Medulla oblongata (tissue), 1 donor: ENCODE results near the gene FAM227B.
"Not testable (repeated sequence)": the region's sequence is repeated elsewhere in the genome, so short reads cannot be mapped to it uniquely, and the experiment has no call there.

ENCODE experiments used
- DNase-seq: peaks from one replicate; pipeline ENCODE4 v3.0.0-alpha.2; 2015; ENCODE audit errors: extremely low spot score

The FAM227B gene, protein sequence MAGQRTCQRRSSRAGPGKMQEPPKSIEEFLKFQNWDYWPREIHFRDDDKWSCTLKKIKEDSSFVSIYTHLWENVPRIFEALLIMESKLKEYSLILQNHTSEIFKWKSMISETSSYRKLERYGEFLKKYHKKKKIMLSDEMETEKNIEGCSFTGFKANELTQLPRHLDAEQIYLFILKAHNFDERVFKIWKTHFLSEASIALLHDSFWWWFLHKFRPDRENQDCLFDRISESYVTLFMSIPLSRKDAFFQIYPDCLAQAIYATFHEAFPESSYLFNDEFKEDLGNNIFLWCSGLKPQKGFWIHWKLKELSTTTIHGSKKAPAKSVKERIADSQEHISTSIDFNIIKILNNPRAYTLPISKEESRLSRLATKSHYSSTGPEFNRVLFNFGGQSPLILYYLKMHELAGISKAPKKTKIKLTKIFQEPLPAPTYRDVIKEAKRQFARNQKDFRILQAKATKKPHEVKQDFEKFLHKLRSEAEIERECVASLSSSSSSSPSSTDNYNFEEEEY

DNA sequence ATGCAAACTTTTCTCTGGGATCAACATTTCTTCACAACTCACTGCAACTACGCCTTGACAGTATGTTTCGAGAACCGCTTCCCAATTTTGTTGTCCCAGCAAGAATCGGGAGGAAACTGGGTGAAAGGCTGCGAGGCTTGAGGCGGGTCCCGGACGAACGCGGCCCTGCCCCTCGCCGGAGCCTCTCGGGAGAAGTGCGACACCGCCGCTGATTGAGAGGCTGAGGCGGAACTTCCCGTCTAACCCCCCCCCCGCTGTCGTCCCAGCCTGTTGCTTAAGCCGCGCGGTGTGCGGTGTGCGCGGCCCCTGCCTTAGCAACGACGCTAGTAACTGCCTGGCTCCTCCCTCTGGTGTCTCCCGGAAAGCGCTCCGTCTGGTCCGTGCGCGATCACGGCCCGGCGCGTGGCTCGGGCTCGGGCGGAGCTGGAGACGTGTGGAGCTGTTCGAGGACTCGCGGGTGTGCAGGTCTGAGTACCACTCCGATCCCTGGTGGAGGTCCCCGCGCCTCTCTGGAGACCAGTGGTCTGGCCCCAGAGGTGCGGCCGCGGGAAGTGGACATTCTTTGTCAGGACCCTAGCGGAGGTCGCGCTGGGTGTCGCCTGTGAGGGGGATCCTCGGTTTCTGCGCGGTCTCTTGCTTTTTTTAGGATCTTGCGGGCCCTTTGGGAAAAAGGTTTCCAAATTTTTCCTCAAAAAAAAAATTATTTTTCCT lies at the start of gene FAM227B, which contains the start of gene DTWD1:
TSS of gene FAM227B (minus strand) at position 161 of the 711 bp plus-strand sequence. CDS start 5,647 bp downstream, outside the sequence.
TSS of gene DTWD1 (plus strand) at position 391 of the 711 bp plus-strand sequence. CDS start 4,120 bp downstream, outside the sequence.
- peak; percentile 97 for DNase-seq

DNA sequence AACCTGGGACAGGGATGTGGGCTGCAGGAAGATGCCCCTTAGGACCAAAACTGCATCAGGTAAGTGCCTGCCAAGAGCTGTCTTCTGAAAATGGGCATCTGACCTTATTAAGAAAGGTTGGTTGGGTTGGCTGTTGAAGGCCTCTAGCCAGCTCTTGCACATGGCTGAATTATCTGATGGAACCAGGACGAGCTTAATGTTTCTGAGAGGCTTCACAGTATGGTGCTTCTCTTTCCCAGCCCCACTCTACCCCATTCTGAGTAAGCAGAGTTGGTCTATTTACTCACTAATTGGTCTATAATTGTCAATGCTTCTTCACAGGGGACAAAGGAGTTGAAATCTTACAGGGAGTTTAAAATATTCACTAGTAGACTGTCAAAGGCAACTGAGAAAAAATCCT lies 48.7 kb upstream of the FAM227B start:
- DNase-seq, result no peak

DNA sequence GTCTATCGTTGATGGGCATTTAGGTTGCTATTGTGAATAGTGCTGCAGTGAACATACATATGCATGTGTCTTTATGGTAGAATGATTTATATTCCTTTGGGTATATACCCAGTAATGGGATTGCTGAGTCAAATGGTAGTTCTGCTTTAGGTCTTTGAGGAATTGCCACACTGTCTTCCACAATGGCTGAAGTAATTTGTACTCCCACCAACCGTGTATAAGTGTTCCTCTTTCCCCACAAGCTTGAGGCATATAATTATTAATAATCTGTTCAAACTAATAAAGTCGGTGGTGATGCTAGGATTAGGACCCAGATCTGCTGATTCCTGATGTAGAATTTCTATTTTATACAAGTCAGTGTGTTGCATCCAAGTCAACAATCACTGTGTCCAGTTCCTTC lies 45.9 kb upstream of the FAM227B start:
- DNase-seq, result not testable (repeated sequence)

DNA sequence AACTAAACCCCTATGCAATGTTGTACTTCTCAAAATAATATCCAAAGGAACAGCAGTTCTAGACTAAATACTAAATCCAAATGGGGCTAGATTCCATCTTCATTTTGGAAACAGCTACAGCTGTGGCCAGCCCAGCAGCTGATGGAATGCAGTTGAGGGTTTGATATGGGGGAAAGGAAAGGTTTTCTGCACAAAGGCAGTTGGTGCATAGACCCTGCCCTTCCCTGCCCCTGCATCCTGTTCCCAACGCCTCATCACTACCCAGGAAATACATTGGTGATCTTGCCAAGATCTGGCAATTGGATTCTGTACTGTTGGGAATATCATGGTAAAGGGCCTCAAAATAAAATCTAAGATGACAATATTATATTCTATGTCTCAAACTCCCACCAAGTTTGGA lies 44.1 kb upstream of the FAM227B start:
- no peak for DNase-seq

DNA sequence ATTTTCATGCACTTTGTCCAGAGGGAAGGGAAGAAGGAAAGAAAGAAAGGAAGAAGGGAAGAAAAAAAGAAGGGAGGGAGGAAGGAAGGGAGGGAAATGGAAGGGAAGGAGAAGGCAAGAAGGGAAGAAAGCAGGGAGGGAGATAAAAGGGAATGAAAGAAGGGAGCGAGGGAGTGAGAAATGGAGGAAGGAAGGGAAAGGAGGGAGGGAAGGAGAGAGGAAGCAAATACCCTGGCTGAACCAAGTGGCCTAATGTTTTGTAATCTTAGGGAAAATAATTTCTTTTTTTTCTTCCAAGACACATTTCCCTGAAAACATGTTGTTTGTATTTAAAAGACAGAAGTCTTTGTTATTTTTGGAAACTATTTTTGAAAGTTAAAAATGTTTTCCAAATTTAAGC lies 36.1 kb upstream of the FAM227B start:
- no peak for DNase-seq

DNA sequence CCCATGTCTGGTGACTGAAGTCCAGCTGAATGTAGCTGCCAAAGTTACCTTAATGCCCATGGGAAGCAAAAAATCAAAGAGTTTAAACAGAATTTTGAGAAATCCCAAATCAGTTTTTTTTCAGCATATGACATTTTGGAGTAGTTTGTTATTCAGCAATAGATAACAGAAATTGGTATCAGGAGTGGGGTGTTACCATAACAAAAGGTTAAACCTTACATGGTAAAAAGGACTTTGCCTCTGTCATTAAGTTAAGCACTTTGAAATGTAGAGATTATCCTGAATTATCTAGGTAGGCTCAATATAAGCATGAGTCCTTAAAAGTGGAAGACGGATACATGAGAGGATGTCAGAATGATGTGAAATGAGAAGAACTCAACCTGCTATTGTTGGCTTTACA lies 32.3 kb upstream of the FAM227B start:
- no peak for DNase-seq

DNA sequence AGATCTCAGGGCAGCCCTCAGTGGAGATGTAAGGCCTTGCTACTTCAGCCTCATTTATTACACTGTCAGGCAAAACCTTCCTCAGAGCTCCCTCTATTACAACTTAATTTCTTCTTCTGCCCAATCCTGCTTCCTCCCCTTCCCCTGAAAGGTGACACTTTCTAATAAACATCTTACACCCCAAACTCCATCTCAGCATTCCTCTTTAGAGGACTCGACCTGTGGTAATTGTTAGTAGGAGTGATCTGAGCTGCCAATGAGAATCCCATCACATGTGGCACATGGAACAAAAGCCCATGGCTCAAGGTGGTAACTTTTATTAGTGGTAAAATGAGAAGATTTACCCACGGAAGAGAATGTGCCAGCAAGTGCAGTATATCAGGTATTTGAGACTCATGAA lies 30.1 kb upstream of the FAM227B start:
- DNase-seq, result no peak

DNA sequence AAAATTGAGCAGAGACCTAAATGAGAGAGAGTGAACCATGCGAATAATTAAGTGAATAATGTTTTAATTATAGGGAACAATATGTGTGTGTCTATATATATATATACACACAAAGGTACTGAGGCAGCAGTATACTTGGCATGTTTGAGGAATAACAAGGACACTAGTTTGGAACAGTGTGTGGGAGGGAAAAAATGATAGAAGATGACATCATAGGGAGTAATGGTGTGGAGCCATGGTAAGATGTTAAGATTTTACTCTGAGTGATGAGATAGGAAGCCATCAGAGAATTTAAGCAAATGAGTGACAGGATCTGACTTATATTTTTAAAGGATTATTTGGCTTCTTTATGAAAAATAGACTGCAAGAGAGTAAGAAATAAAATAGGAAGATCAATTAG lies 29.4 kb upstream of the FAM227B start:
- DNase-seq, result no peak

DNA sequence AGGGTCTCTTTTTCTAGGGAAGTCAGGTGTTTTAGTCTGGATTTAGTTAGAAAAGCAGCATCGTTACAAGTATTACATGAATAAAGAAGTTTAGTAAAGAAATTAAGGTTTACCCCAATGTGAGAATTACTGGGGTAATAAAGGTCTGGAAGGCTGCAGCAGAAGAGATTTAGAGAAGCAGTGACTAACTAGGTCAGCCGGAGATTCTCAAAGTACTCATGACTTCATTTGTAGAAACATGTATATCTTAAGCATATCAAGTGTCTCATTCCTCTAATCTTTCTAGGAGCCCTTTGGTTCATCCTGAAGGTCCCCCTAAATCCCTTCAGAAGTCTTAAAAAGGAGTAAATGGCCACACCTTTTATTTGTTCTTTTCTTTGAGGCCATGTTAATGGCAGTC lies 26.3 kb upstream of the FAM227B start:
- DNase-seq, result no peak

DNA sequence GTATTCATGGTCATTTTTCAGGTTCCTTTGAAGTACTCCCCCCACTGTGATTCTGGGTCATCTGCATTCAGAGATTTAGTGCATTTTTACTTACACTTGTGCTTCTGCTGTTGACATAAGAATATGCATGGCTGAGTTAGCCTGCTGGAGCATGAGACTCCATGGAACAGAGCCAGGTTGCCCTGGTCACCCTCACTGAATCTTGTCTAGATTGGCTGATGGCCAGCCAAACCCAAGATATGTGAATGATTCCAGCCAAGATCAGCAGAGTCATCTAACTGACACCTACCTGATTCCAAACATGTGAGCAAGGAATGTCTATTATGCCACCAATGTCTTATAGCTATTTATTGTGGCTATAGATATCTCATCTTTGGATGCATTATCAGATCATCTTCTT lies 25.3 kb upstream of the FAM227B start:
- no peak for DNase-seq

DNA sequence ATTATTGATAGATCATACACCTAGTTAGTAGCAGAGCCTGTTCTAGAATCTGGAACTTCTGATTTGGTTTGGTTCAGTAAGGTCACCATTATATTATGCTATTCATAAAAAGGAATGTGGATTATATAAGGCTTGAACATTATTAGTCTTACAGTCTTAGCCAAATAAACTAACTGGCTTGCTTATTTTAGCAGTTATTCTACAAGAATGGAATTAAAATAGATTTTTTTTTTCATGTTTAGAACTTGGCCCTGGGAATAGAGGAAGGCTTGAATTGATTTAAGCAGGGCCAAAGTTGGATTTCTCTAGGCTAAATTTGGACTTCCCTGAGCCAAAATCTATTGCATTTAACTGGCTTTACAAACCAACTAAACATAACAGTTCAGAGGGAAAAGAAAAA lies 24.7 kb upstream of the FAM227B start:
- peak; percentile 7 for DNase-seq

DNA sequence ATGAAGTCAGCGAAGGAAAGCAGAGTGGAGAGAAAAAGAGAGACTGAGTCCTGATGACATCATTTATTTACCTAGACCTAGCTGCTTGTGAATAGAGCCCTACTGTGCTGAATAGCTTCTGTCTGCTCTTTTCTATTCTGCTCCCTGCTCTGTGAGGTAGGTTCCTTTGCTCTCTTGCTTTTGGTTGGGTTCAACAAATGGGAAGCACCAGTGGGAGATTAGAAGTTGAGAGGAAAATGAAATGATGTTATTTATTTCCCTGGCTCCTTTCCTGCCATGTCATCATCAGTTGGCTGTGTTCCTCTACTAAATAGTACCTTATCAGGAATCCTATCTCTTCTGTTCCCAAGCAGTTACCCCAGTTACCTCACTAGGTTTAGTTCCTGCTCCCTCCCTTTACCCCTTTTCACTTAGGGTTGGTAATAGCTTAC lies 23.8 kb upstream of the FAM227B start:
- DNase-seq, result no peak

DNA sequence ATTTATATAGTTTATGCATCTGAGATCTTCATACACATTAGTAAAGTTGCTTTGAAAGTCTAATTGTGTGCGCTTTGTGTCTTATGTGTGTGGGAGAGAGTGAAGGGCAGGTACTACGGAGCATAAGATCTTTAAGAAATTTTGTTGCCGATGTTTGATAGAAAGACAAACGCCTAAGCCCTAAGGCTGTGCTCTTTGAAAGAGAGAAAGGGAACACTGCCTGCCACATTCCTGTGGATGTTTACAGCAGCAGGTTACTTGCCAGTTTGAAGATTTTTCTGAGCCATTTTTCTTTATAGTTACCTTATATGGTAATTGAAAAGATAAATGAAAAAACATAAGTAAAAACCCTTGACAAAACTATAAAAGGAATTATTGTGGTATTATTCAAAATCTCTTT lies 17.2 kb upstream of the FAM227B start:
- no peak for DNase-seq

DNA sequence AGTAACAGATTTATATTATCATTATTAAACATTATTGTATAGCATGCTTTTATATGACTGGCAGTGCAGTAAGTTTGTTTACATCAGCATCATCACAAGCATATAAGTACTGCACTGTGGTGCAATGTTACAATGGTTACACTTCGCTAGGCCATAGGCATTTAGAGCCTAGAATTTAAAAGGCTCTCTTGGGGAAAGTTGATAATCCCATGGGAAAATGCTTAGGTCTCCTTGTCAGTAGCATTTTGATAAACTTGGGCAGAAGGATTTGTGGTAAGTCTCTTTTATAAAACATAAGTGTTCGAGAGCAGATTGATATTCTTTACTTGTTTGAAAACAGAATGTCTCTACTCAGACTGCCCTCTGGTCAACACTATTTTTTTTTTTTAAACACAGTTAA lies 7.8 kb upstream of the FAM227B start:
- no peak for DNase-seq

DNA sequence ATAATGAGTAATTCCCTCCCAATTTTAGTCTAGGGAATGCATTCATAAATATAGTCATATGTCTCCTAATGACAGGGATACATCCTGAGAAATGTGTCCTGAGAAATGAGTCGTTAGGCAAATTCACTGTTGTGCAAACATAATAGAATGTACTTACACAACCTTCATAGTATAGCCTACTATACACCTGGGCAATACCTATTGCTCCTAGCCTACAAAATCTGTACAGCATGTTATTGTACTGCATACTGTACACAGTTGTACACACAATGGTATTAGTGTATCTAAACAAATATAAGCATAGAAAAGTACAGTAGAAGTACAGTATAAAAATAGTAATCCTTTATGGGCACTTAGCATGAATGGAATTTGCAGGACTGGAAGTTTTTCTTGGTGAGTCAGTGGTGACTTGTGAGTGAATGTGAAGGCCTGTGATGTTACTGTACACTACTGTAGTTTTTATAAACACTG lies 6.8 kb upstream of the FAM227B start:
- no peak for DNase-seq

DNA sequence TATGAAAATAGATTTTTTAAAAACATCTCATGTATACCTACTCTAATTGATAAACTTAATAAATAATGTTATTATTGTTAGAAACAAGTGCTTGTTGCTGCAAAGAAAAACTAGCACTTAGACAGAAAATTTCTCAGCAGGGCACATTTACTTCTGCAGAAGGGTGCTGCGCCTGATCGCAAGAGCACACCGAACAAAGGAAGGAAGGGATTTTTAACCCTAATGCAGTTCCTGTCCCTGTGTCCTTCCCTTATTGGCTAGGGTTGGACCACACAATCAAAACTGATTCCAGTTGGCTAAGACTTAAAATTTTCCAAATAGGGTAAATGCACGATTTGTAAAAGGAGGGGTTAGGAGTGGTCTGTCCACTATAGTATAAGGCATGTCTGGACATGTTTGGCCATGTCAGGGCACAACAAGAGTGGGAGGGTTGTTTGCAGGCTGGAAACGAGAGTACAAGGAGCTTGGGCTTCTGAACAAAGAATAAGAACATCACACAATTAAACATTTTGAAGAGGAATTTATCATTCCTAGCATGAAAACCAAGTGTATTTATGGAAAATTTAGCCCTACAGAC lies 4.9 kb upstream of the FAM227B start:
- DNase-seq, result no peak

DNA sequence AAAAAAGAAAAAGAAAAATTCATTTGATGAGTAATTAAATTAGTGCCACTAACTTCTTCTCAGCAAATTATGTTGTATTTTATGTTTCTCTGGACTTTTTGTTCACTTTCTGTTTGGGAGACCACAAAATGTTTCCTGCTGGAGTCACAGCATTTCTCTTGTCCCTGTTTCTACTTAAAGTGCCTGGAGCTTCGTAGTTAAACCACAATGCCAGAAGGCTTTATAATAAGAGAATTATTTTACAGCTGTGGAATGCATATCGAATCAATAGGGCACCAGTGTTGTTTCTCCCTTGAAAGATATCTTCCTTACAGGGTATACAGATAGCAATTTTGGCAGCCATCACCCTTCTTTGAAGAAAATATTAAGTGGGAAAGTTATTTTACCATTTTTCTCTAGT lies 3.4 kb upstream of the FAM227B start:
- DNase-seq, result no peak

DNA sequence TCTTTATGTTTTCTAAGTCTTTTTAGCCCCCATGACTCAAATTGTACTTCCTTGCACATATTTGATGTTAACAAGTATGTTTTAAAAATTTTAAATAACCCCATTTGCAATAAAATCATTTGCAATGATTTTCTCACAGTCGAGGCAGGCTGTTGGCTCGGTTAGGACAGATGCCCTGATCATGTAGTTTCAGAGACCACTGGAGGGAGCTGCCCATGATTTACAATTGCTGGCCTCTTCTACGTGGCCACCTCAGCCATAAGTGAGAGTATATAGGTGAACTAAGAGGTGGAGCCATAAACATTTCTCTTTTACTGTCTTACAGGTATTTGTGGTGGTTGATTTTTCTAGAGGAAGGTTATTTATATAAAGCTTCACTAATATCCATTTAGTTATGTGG lies 1.9 kb upstream of the FAM227B start:
- no peak for DNase-seq

DNA sequence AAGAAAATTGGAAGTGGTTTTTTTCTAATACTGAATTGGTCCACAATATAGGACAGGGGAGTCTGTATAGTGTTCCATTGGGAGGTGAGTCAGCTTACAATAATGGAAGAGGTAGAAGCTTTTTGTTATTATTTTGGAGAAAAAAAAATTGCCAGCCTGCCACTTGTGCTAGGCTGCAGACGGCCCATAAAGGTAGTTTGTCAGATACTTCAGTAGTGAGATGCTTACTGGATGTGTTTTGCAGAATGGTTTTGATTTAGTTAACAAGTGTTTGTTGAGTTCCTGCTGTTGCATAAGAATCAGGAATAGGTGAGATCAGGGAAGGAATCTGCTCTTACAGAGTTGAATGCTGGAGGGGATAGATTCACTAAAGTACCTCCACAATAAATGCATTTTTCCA lies 1.3 kb upstream of the FAM227B start:
- DNase-seq, result no peak

DNA sequence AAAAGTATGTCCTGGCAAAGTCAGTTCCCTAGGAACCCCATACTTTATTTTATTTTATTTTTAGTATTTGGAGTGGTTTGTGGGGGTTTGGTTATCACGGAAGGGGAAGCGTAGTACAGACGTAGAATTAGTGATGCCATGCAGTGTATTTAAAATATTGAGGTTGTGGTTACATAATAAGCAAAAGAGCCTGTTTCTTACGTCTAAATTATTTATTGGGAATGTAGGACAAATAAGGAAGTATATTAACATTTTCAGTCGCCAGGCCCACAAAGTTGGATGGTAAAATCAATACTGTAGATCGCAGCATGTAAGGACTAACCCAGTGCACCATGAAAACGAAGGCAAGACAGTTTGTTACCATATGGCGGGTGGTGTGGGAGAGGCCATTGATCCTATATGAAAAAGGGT lies 788 bp upstream of the FAM227B start:
- DNase-seq, result peak; percentile 23

DNA sequence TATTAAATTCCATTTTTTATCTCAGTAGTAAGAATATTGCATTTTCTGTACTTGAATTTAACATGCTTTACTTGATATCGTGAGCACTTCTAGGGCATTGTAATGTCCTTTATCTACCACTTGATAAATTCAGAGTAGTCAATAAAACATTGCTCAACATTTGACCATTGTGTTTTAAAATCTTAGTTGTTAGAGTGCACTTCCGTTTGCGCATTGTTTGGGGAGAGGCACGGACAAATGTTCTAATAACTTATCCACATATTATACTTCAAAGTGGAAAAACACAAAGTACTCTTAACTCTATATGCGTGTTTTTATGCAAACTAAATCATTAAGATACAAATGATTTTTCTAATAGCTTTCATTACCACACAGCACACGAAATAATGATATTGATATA lies 419 bp downstream of the FAM227B start:
- no peak for DNase-seq

DNA sequence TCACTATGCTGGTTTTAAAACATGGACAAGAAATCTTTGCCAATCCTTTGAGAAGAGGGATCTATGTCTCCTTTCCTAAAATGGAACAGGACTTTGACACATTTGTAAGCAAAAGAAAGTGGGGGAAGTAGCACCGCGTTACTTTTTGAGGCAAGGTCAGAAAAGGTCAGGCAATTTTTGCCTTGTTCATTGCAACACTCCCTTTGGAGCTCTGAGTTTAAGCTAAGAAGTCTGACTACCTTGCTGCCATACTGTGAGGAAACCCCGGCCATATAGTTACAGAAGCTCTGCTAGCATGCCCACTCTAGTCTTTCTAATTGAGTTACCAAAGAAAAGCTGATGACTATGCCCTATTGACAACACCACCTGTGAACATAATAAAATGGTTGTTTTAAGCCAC lies 1.4 kb downstream of the FAM227B start:
- no peak for DNase-seq
